Retina (tissue), 1 donor: ENCODE results near the gene RAG1.

ENCODE experiments used
- DNase-seq: peaks from one replicate; pipeline ENCODE4 v3.0.0-alpha.2; 2016

Gene RAG1

DNA sequence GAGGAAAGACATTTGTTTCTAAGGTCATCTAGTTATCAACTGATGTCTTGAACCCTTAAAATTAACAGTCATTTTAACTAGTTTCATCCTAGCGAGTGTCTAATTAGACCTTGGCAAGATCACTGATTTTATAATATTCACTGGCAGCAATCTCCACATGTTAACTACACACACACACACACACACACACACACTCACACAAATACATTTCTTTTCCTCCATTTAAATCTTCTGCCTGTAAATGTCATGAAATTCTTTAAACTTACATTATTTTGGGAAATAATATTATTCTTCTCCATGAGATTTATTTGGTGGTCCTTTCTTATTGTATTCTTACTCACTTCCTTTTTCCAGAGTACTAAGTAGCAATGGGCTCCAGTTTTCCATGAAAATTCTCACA, 23.6 kb downstream of the RAG1 start:
- DNase-seq, result no peak

DNA sequence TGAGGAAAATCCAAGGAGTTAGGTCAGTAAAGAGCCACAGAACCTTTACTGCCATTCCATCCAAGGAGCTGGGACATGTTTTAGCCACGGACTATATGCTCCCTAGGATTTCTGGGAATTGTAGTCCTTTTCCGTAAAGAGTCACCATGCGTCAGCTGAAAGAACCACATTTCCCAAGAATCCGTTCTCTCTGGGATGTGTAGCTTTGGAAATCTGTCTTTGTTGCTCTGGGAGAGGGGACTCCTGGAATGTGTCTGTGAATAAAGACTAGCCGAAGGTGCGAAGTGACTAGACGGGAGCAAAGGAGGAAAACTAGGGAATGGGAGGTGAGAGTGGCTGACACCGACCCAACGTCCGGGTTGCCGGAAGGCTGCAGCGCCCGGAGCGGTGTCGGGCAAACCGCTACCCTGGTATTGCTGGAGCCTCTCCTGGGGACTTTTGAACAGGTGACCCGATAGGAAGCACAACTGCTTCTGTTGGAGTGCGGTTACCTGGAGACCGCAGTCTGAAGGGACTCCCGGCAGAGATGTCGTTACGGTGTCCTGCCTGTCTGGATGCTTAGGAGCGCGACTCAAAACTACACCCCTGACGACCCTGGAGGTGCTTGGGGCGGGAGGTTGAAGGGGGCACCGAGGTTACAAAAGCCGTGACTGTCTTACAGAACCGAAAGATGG, 26.6 kb downstream of the RAG1 start, which contains the start of gene IFTAP:
IFTAP (plus strand) TSS at position 187 of the 674 bp plus-strand sequence. CDS start 15,602 bp downstream, outside the sequence.
- DNase-seq, result peak; percentile 93

DNA sequence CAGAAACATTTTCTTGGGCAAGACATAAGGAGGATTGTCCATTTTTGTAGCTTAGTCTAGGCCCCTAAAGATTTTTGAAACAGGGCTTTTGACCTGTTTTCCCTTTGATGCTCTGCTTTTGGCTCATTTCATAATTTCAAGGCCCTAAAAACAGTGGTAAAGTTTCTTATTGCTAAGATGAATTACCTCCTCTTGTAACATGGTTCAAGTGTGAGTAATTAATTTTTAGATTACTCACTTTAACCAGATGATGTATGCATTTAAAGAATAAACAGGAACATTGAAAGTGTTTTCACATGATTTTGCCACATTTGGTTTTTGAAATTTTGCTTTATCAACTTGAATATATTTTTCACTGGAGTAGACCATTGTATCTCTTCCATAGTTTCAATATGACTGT, 29.1 kb downstream of the RAG1 start:
- no peak for DNase-seq

- DNase-seq, result no peak
These were observed 30.2 kb downstream of the RAG1 start, which contains the start of gene RAG2 for GRCh38 chr11:36598051-36598450. TSS of gene RAG2 (minus strand) at chr11:36598236. CDS start at chr11:36594168, 4,068 bp downstream.

DNA sequence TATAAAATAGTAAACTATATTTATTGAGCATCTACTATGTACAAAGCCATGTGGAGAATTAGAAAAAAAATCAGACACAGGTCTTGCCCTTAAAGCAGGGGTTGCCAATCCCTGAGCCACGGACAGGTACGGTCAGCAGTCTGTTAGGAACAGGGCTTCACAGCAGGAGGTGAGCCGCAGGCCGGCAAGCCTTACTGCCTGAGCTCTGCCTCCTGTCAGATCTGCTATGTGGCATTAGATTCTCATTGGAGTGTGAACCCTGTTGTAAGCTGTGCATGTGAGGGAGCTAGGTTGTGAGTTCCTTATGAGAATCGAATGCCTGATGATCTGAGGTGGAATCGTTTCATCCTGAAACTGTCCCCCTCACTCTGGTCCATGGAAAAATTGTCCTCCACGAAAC, 32.4 kb downstream of the RAG1 start:
- DNase-seq, result no peak

DNA sequence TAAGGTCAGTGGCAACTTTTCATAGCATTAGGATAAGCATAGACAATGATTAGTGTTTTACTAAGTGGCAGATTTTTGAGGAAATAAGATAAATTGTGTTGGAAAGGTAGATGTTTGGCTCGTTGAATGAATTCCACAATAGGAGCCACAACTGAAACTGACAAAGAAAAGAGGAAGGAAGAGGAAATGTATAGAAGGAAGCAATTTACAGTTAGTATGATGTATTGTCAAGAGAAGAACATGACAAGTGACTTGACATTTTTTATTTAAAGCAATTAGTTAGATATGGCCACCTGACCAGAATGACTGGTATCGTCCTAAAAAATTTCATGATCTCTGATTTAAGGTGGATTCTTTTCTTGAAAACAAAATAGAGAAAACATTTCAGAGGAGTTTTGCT, 33.3 kb downstream of the RAG1 start:
- no peak for DNase-seq

DNA sequence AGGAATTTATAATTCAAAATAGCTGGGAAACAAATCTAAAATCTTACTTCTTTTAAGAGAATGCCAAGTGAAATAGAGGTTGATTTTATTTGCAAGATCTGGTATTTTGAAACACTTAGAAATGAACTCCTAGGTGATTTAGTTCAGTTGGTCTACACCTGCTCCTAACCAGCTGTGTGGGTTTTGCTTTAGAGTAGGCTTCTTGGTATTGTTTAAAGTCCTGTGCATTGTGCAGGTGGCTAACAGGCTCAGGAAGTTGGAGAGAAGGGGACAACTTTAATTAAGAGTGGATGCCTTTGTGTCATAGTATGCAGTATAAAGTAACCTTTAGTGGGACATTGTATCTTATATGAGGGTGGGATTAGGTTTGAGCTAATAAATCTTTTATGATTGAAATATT, 34.3 kb downstream of the RAG1 start:
- DNase-seq, result no peak

DNA sequence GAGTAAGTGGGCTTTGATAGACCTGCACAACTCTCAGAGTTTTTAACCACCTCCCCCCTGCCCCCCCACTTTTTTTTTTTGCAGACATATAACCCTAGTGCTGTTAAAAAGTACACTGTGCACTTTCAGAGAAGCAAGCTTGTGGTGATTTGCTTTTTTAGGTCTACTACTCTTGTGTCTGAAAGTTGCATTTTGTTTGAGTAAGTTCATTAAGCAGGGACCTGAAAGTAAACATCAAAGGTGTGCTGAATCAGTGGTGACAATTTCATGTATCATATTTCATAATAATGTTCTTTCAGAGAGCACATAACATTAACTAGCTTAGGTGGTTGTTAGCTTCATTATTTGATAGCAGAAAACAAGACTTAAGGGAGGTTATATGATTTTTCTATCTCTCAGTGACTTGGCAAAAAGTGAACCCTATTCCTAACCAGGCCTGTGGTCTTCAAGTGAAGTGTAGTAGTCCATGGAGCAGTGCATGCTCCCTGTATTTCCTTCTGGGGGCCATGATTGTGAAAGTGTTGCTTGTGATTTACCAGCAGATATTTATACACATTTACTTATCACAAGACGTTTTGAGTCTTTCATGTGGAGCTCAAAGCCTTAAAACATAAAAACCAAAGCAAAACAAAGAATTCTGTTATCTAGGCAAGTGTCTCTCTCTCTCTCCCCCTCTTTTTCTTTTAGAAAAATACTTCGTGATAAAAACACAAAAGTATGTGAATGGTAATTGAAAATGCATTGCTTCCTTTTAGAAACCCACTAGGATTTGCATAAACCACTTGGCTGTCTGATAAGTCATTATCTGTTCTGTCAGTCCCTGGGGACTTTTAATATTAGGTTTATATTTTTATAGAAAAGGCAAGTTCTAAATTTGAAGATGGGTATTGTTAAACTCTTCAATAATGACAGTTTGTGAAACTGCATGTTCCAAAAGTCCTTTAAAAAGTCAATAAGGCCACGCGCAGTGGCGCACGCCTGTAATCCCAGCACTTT, 37.7 kb downstream of the RAG1 start:
- no peak for DNase-seq

DNA sequence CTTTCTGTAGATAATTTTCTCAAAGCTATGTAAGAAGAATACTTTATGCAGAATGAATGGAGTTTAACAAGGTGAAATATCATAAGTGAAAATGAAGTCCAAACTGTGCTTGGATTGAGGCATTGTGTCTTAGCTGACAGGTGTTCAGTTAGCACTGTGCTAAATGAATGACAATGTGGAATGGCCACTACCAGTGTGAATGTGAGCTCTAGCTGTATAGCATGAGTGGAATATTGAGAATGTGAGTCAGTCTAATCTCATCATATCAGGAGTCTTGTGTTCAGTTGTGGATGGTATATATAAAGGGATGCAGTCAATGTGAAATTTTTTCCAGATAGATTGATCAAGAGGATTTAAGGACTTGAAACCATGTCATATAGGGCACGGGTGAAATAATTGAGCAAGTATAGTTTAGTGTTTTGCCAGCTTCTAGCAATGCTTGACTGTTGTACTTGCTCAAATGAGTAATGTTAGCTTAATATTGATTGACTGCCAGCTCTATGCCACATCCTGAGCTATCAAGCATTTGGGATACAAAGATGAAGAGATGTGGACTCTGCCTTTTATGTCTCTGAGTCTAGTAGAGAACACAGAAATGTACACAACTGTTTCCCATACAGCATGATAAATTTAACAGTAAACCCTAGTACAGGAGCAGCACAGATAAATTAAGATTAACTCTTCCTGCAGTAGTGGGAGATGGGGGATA, 40.8 kb downstream of the RAG1 start:
- DNase-seq, result no peak

DNA sequence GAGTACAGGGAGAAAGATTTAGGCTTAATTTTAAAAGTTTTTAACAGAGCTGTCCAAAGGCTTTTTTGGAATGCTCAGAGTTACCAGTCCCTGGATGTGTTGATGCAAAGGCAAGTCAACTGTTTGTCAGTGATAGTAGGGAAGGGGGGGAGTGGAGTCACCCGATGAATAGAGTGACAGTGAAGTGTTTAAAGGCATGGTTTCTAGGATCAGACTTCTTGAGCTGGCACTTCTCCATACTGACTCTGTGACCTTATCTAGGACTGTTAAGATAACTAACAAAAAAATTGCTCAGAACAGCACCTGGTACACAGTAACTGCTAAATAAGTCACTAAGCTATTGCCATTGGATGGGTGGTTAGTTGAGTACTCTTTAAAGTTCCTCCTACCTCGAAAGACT, 41.6 kb downstream of the RAG1 start:
- DNase-seq, result no peak

- DNase-seq, result no peak
These were observed 48.0 kb downstream of the RAG1 start for GRCh38 chr11:36615826-36616225.

- no peak for DNase-seq
These were observed 49.9 kb downstream of the RAG1 start for GRCh38 chr11:36617543-36618362.

- DNase-seq, result no peak
These were observed 50.7 kb downstream of the RAG1 start for GRCh38 chr11:36618363-36619047.

GRCh38 chr11:36619502-36619901, 51.7 kb downstream of the RAG1 start:
- DNase-seq, result peak; percentile 26

GRCh38 chr11:36620246-36620645, 52.4 kb downstream of the RAG1 start:
- no peak for DNase-seq

GRCh38 chr11:36622431-36623136, 54.8 kb downstream of the RAG1 start:
- DNase-seq, result no peak

DNA sequence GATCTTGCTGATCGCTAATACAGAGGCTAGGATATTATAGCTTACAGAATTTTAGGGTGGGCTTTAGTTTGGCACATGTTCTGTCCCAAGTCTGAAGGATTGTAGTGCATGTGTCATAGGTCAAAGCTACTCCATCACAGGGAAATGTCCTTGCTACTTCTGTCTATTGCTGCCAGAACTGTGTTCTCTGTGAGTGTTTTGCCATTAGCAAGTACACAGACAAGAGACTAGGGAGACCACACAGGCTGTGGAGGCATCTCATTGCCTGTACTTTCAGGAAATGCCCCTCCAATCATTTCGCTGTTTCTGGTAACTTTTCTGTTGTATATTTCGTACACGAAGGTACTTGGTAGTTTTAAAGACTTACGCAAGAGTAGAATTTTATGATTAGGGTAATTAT, 55.7 kb downstream of the RAG1 start:
- DNase-seq, result no peak

GRCh38 chr11:36627006-36627405, 59.2 kb downstream of the RAG1 start:
- no peak for DNase-seq

GRCh38 chr11:36627471-36627870, 59.7 kb downstream of the RAG1 start:
- no peak for DNase-seq

- DNase-seq, result no peak
These were observed 60.3 kb downstream of the RAG1 start for GRCh38 chr11:36628141-36628540.

GRCh38 chr11:36628765-36629244, 61.0 kb downstream of the RAG1 start:
- peak; percentile 64 for DNase-seq
